Body of pancreas (tissue), 4 donors: Measurements from ENCODE around the gene IFNL1.

ENCODE experiments used
- POLR2A ChIP-seq, 3 donors: fragments of 450-650 bp; IDR thresholded peaks; one replicate each; pipeline ENCODE4 v1.6.1; 2016; ENCODE audit warnings: antibody characterized with exemption in 3 of 3, mild to moderate bottlenecking in 2 of 3
- TF ChIP-seq, protein P1 (sequence below), 7 experiments: fragments of 450-650 bp in 4 of 7; fragments of 200-600 bp in 3 of 7; sonication (generic) in 3 of 7; IDR thresholded peaks; one replicate each; pipeline ENCODE4 v1.5.1; 2016 to 2019; ENCODE audit warnings: antibody characterized with exemption in 7 of 7

- TF ChIP-seq, protein P1, sequence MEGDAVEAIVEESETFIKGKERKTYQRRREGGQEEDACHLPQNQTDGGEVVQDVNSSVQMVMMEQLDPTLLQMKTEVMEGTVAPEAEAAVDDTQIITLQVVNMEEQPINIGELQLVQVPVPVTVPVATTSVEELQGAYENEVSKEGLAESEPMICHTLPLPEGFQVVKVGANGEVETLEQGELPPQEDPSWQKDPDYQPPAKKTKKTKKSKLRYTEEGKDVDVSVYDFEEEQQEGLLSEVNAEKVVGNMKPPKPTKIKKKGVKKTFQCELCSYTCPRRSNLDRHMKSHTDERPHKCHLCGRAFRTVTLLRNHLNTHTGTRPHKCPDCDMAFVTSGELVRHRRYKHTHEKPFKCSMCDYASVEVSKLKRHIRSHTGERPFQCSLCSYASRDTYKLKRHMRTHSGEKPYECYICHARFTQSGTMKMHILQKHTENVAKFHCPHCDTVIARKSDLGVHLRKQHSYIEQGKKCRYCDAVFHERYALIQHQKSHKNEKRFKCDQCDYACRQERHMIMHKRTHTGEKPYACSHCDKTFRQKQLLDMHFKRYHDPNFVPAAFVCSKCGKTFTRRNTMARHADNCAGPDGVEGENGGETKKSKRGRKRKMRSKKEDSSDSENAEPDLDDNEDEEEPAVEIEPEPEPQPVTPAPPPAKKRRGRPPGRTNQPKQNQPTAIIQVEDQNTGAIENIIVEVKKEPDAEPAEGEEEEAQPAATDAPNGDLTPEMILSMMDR (IDR thresholded peaks at IDR 0.05) = no peak
- TF ChIP-seq POLR2A (IDR thresholded peaks at IDR 0.05) = no peak
Measured at GRCh38 chr19:39342647-39343305, 46.6 kb downstream of the IFNL1 start.
